Keratinocyte (primary cell): ENCODE measurements around the gene CLK3. TPM values are rescaled to one million over a fixed set of nuclear protein-coding genes. Genes with fewer than 3 reads are reported as not detected.
"Not testable (repeated sequence)": the region's sequence is repeated elsewhere in the genome, so short reads cannot be mapped to it uniquely, and the experiment has no call there.

ENCODE experiments used
- DNase-seq: peaks from one replicate; pipeline ENCODE4 v3.0.0-alpha.2; 2011; ENCODE audit warnings: low read depth, missing footprints, low spot score
- FAIRE-seq: peaks from 2 replicates; lab custom pipeline; 2011; peaks lifted over from hg19 to GRCh38; lab: Jason Lieb, UNC
- H2AFZ ChIP-seq: 2 replicates; pipeline ENCODE4 v1.6.0; 2012; ENCODE audit warnings: low read length, control low read depth, inconsistent platforms; ENCODE audit not compliant: control insufficient read depth
- H3K27ac ChIP-seq: 2 replicates; pipeline ENCODE4 v1.5.1; 2011; ENCODE audit warnings: low read length; ENCODE audit not compliant: control insufficient read depth, insufficient read depth
- H3K27me3 ChIP-seq: 3 replicates; pipeline ENCODE4 v1.6.0; 2011; ENCODE audit warnings: low read length; ENCODE audit not compliant: control insufficient read depth, insufficient read depth; ENCODE audit errors: extremely low read depth
- H3K36me3 ChIP-seq, 2 experiments: 2 replicates in 1 of 2; 3 replicates in 1 of 2; pipeline ENCODE4 v1.5.1; 2011; ENCODE audit warnings: low read length in 2 of 2, mild to moderate bottlenecking in 1 of 2; ENCODE audit not compliant: control insufficient read depth in 2 of 2, insufficient read depth in 2 of 2; ENCODE audit errors: extremely low read depth in 1 of 2
- H3K4me1 ChIP-seq: 3 replicates; pipeline ENCODE4 v1.5.1; 2011; ENCODE audit warnings: low read length; ENCODE audit not compliant: control insufficient read depth, insufficient read depth; ENCODE audit errors: extremely low read depth
- H3K4me2 ChIP-seq: 3 replicates; pipeline ENCODE4 v1.6.0; 2011; ENCODE audit warnings: low read depth, low read length; ENCODE audit not compliant: control insufficient read depth, insufficient read depth; ENCODE audit errors: extremely low read depth
- H3K4me3 ChIP-seq, 3 experiments: fragments of 200-600 bp in 1 of 3; sonication (generic) in 1 of 3; 2 replicates in 2 of 3; 3 replicates in 1 of 3; pipeline ENCODE4 v1.5.1; 2011 to 2016; ENCODE audit warnings: low read length in 3 of 3, mild to moderate bottlenecking in 3 of 3, control low read depth in 2 of 3, inconsistent platforms in 1 of 3, low read depth in 1 of 3, mixed read lengths in 1 of 3, mixed run types in 1 of 3, moderate library complexity in 1 of 3; ENCODE audit not compliant: control insufficient read depth in 2 of 3, insufficient read depth in 2 of 3; ENCODE audit errors: extremely low read depth in 1 of 3
- H3K79me2 ChIP-seq: 2 replicates; pipeline ENCODE4 v1.6.0; 2012; ENCODE audit warnings: low read length; ENCODE audit not compliant: control insufficient read depth, insufficient read depth
- H3K9ac ChIP-seq: 3 replicates; pipeline ENCODE4 v1.6.0; 2011; ENCODE audit warnings: low read length; ENCODE audit not compliant: control insufficient read depth, insufficient read depth; ENCODE audit errors: extremely low read depth
- H3K9me1 ChIP-seq: 3 replicates; pipeline ENCODE4 v1.6.0; 2011; ENCODE audit warnings: low read length; ENCODE audit not compliant: control insufficient read depth, insufficient read depth; ENCODE audit errors: extremely low read depth
- H3K9me3 ChIP-seq: 2 replicates; pipeline ENCODE4 v1.5.1; 2012; ENCODE audit warnings: low read depth, low read length; ENCODE audit not compliant: control insufficient read depth
- H4K20me1 ChIP-seq: 3 replicates; pipeline ENCODE4 v1.6.0; 2011; ENCODE audit warnings: low read length; ENCODE audit not compliant: control insufficient read depth, insufficient read depth; ENCODE audit errors: extremely low read depth
- CTCF ChIP-seq, 3 experiments: IDR thresholded peaks in 1 of 3; conservative IDR thresholded peaks in 1 of 3; optimal IDR thresholded peaks in 1 of 3; 2 replicates in 2 of 3; 3 replicates in 1 of 3; pipeline versions ENCODE3 to v1.5.1; 2011; ENCODE audit warnings: low read length in 3 of 3, mild to moderate bottlenecking in 3 of 3, moderate library complexity in 2 of 3, control low read depth in 1 of 3, inconsistent platforms in 1 of 3; ENCODE audit not compliant: insufficient read depth in 2 of 3; ENCODE audit errors: extremely low read depth in 1 of 3
- EZH2 ChIP-seq: IDR thresholded peaks from one replicate; pipeline ENCODE4 v1.6.1; 2012; ENCODE audit warnings: inconsistent platforms, mild to moderate bottlenecking, low read length, moderate library complexity
- dilution Hi-C: fragments of 300-500 bp; cut with MboI; formaldehyde crosslinking; loops from one replicate; pipeline ENCODE4 v1.7.0; 2020; ENCODE audit warnings: low sequenced_read_pairs; ENCODE audit not compliant: extremely low pct_ligation_motif_present
- polyA plus RNA-seq, 5 experiments: library from polyadenylated mRNA; depleted of rRNA in 3 of 5; stranded (reverse) in 3 of 5; stranded (forward) in 1 of 5; unstranded in 1 of 5; fragments of >200 nt; gene quantifications; 1 replicate in 1 of 5; 2 replicates in 3 of 5; 3 replicates in 1 of 5; pipeline versions ENCODE4 v1.2.1 to v1.2.3, GENCODE V29; 2011 to 2012; ENCODE audit warnings: missing spikeins in 2 of 5, low read depth in 1 of 5, low replicate concordance in 1 of 5

The CLK3 gene
- polyA plus RNA-seq, 1 donor (not counting 4 experiments of a cell fraction or from before 2014, with no cell fraction given): 61.2 TPM

GRCh38 chr15:74657846-74658245 lies 42.2 kb downstream of the CLK3 start:
- no peaks in the 10 kb centered on the region for H3K27me3 ChIP-seq
- no peak overlapping the region for H3K4me2 ChIP-seq
- no peak overlapping the region for H2AFZ ChIP-seq
- H3K36me3 ChIP-seq: peaks cover 0 to 2% of the 10 kb centered on the region in 2 experiments
- no peak overlapping the region for H3K4me3 ChIP-seq
- H3K9me3 ChIP-seq: no peaks in the 10 kb centered on the region
- H4K20me1 ChIP-seq: peaks cover 8% of the 10 kb centered on the region
- dilution Hi-C loops: no loop called here
- DNase-seq (no peak), FAIRE-seq (no peak)
- no peak overlapping the region for H3K27ac ChIP-seq
- TF ChIP-seq CTCF (optimal IDR thresholded peaks at IDR 0.05 in 1 of 3, IDR thresholded peaks at IDR 0.05 in 1 of 3, conservative IDR thresholded peaks at IDR 0.05 in 1 of 3; ENCODE audit: extremely low read depth in 1 of 3, insufficient read depth in 2 of 3, low read length in 3 of 3) (no peak), EZH2 (no peak)
- peaks cover 3% of the 10 kb centered on the region for H3K9me1 ChIP-seq
- no peak overlapping the region for H3K9ac ChIP-seq
- H3K4me1 ChIP-seq: peaks cover 11% of the 10 kb centered on the region
- H3K79me2 ChIP-seq: peaks cover 20% of the 10 kb centered on the region

GRCh38 chr15:74661280-74661679 lies 45.6 kb downstream of the CLK3 start:
- H4K20me1 ChIP-seq: peaks cover 11% of the 10 kb centered on the region

More at GRCh38 chr15:74661280-74661679, 45.6 kb downstream of the CLK3 start:
- H3K4me1 ChIP-seq, dilution Hi-C loops, H3K4me2 ChIP-seq, H3K36me3 ChIP-seq, FAIRE-seq, H3K9me3 ChIP-seq, DNase-seq, H2AFZ ChIP-seq, H3K9ac ChIP-seq, H3K27me3 ChIP-seq, H3K9me1 ChIP-seq, H3K27ac ChIP-seq, H3K4me3 ChIP-seq: not testable (repeated sequence)
- peaks cover 27% of the 10 kb centered on the region for H3K79me2 ChIP-seq
